Thymus (tissue), 11 donors: Measurements from ENCODE around the gene NRIP3. TPM values are rescaled to one million over a fixed set of nuclear protein-coding genes. Genes with fewer than 3 reads are reported as not detected.

Experiments
- DNase-seq, 9 donors: peaks; one replicate each; pipeline ENCODE4 v3.0.0-alpha.2; 2013; ENCODE audit warnings: low spot score in 9 of 9, low read depth in 6 of 9, missing footprints in 1 of 9
- H3K27ac ChIP-seq, 2 donors: one replicate each; pipeline ENCODE4 v1.5.1; 2013; ENCODE audit warnings: control low read depth in 1 of 2, low read depth in 1 of 2, low read length in 1 of 2, mild to moderate bottlenecking in 1 of 2, moderate library complexity in 1 of 2
- H3K27me3 ChIP-seq, 2 donors: one replicate each; pipeline ENCODE4 v1.5.1; 2013; ENCODE audit warnings: low read length in 1 of 2; ENCODE audit not compliant: control insufficient read depth in 2 of 2, insufficient read depth in 1 of 2
- H3K36me3 ChIP-seq, 2 donors: one replicate each; pipeline ENCODE4 v1.5.1; 2013; ENCODE audit warnings: low read length in 1 of 2, mild to moderate bottlenecking in 1 of 2, moderate library complexity in 1 of 2; ENCODE audit not compliant: control insufficient read depth in 2 of 2, insufficient read depth in 2 of 2
- H3K4me1 ChIP-seq, 2 donors: one replicate each; pipeline ENCODE4 v1.5.1; 2013; ENCODE audit warnings: low read length in 2 of 2; ENCODE audit not compliant: control insufficient read depth in 2 of 2, insufficient read depth in 2 of 2
- H3K4me3 ChIP-seq, 2 donors: one replicate each; pipeline ENCODE4 v1.5.1; 2013; ENCODE audit warnings: low read length in 2 of 2, control low read depth in 1 of 2, mild to moderate bottlenecking in 1 of 2
- H3K9me3 ChIP-seq, 2 donors: one replicate each; pipeline ENCODE4 v1.5.1; 2013; ENCODE audit warnings: low read length in 1 of 2, mild to moderate bottlenecking in 1 of 2; ENCODE audit not compliant: control insufficient read depth in 2 of 2, insufficient read depth in 1 of 2
- WGBS: extraction: QIAGEN DNeasy Blood & Tissue Kit; methylation state at CpG from one replicate; pipeline ENCODE4 v1.1.7; 2013; 5-methylcytosine and 5-hydroxymethylcytosine counted together
- polyA plus RNA-seq: library from polyadenylated mRNA; stranded (reverse); fragments of 200-250 nt; gene quantifications from one replicate; pipeline ENCODE4 v1.2.3, GENCODE V29; 2013
- total RNA-seq: library from RNA; stranded (reverse); fragments of 120-200 nt; gene quantifications from one replicate; pipeline ENCODE4 v1.2.4, GENCODE V29; 2013
- donor health status: healthy.

The NRIP3 gene
- total and polyA plus RNA-seq, 2 donors, result 0.80 to 1.2 TPM

DNA sequence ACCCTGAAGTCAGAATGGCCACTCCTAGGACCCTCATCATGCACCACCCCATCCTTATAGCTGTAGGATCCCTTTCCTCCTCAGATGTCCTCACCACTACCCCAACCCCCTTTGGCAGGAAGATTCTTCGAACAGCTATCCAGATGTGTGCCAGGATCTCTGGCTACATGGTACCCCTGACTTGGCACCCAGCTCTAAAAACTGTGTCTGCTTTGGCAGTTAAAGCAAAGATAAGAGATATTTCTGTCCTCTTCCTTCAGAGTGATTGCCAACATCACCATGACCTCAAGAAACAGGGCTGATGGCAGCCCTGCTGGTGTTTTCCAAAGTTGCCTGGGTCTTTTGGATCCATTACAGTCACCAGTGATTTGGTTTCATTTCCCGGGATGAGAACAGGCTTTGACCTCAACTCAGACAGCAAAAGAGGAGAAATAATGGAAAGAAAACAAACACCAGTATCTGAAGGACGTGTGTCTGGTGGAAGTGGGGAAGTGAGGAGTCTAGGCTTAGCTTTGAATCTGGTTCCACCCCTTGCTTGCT, 4.3 kb upstream of the NRIP3 start:
- no peaks in the 10 kb centered on the region for H3K36me3 ChIP-seq
- no peaks in the 10 kb centered on the region for H3K9me3 ChIP-seq
- no peak overlapping the region for H3K27ac ChIP-seq
- no peak for DNase-seq
- H3K4me1 ChIP-seq, result peaks cover 15 to 17% of the 10 kb centered on the region in 2 donors
- WGBS, result 89% methylated on average over 3 of the region's 3 CpGs
- no peak overlapping the region for H3K4me3 ChIP-seq
- H3K27me3 ChIP-seq, result peaks cover 21 to 47% of the 10 kb centered on the region in 2 donors

DNA sequence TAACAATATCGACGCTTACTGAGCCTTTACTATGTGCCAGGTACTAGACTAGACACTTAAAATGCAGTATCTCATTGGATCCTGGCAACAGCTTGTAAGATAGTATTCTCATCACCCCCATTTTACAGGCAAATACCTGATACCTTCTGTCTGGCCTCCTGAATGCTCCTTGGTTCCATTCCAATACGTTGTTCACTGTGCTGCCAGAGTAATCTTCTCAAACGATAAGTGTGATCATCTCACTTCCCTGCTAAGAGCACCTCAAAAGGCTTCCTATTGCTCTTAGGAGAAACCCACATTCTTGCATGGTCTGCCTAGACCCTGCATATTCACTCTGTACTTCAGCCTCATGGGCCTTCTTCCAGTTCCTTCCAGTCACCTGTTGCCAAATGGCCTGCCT, 1.3 kb upstream of the NRIP3 start:
- 91% methylated on average over 4 of the region's 4 CpGs for WGBS
- H3K27ac ChIP-seq, result no peak overlapping the region
- no peaks in the 10 kb centered on the region for H3K36me3 ChIP-seq
- DNase-seq, result no peak
- no peaks in the 10 kb centered on the region for H3K9me3 ChIP-seq
- no peak overlapping the region for H3K4me3 ChIP-seq
- peaks cover 18 to 26% of the 10 kb centered on the region in 2 donors for H3K4me1 ChIP-seq
- H3K27me3 ChIP-seq, result peaks cover 30 to 60% of the 10 kb centered on the region in 2 donors

DNA sequence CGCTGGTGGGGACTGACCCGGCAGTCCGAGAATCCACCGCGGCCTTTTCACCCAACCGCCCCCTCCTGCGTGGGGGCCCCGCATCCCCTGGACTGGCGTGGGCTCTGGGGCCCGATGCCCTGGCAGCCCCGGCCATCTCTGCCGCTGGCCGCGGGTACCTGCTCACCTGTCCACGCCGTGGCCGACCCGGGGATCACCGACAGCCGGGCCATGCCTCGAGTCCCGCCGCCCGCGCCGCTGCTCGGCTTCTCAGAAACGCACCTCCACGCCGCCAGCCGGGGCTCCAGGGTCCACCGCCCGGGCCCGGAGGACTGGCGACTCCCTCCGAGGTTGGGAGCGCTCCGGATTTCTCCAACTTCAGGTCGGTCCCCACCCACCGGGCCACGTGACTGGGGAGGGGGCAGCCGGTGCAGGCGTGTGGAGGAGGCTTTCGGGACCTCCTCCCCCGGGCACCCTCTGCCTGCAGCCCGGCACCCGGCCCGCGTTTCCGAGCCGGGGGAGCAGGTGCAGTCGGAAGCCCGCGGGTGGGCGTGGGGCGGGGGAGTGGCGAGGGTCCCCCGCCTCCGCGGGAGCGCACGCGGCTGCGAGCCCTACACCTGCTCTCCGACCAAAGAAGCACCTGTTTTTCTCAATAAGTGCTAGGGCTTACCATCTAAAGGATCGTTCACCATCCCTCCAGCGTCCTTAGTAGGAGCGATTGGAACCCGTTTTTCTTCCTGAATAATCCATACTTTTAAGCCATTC, 554 bp upstream of the NRIP3 start:
- WGBS, result 5% methylated on average over 69 of the region's 69 CpGs

DNA sequence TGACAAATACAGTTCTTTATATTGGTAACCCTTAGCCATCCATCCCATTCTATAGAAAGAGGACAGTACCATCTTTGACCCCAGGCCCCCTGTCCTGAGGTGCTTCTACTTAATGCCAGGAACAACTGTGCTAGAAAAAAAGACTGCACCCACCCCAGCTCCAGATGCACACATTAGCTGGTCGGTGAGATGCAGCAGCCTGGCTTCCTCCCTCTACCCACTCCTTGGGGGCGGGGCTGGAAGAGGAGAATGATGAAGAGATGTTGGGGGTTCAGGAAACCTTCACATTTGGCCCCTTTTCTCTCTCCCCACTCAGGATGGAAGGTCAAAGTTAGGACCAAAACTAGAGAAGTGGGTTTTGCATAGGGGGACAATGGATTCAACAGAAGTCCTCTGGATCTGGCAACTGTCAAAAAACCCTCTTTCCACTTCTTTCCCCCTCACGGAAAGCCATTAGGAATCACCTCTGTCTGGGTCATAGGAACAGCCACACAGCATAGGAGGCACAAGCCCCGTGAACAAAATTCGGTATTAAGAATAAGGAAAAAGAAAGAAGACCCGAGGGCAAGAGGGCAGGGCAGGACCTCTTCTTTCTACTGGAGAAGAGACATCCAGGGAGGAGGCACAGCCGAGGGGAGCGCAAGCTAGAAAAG, 755 bp downstream of the NRIP3 start:
- H3K9me3 ChIP-seq, result no peaks in the 10 kb centered on the region
- H3K4me1 ChIP-seq, result peaks cover 18 to 26% of the 10 kb centered on the region in 2 donors
- DNase-seq, result peak in 3 of 9 donors; percentile 13 to 46 (median 17)
- peaks cover 30 to 58% of the 10 kb centered on the region in 2 donors for H3K27me3 ChIP-seq
- peak overlapping the region; percentile 20 to 47 for H3K4me3 ChIP-seq
- no peaks in the 10 kb centered on the region for H3K36me3 ChIP-seq
- H3K27ac ChIP-seq, result no peak overlapping the region
- 8% methylated on average over 8 of the region's 8 CpGs for WGBS

More for the DNA sequence above, 554 bp upstream of the NRIP3 start:
- Histone ChIP-seq H3K27me3 (peaks cover 30 to 60% of the 10 kb centered on the region in 2 donors), H3K27ac (no peak overlapping the region), H3K36me3 (no peaks in the 10 kb centered on the region), H3K9me3 (no peaks in the 10 kb centered on the region), H3K4me1 (peaks cover 18 to 26% of the 10 kb centered on the region in 2 donors), H3K4me3 (peak overlapping the region; percentile 19 to 47)
- peak in 6 of 9 donors; percentile 34 to 72 (median 46) for DNase-seq

DNA sequence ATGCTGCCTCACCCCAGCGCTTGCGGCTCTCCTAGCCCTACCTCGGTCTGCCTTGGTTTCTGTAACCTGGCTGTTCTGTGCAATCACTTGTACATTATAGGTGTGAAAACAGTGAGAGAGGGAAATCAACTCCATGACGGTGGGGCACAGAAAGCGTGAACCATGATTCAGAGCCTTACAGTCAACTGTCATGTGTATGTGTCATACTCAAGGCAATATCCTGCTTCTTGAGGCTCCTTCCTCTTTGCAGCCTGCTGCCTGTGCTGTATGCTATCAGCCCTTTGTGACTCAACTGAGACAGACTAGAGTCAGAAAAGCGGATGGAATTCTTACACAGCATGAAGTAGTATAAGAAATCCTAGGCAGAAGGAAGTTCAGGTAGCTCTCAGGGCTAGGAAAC, 2.1 kb downstream of the NRIP3 start:
- Histone ChIP-seq H3K27ac (no peak overlapping the region), H3K36me3 (no peaks in the 10 kb centered on the region), H3K27me3 (peaks cover 30 to 50% of the 10 kb centered on the region in 2 donors), H3K4me3 (no peak overlapping the region), H3K4me1 (peaks cover 18 to 26% of the 10 kb centered on the region in 2 donors), H3K9me3 (no peaks in the 10 kb centered on the region)
- WGBS, result 76% methylated on average over 6 of the region's 6 CpGs
- peak in 2 of 9 donors; percentile 28 to 45 for DNase-seq

DNA sequence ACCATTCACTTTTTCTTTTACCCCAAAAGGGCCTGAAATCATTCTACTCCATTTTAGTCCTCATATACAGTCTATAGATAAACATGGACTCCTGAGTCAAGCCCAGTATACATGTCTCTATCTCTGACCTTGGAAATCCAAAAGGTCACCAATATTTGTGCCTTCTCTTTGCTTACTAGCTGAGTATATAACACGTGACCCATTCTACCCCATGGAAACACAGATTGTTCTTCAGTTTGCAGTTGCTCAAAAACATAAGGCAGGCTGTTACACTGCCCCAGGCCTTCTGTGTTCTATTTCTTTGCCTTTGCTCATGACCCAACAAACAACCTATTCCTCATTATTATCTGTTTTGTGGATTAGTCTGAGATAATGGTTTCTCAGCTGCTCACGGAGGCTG, 5.8 kb downstream of the NRIP3 start:
- no peaks in the 10 kb centered on the region for H3K9me3 ChIP-seq
- H3K27ac ChIP-seq, result no peak overlapping the region
- peaks cover 2 to 9% of the 10 kb centered on the region in 2 donors for H3K4me1 ChIP-seq
- no peak for DNase-seq
- H3K4me3 ChIP-seq, result no peak overlapping the region
- H3K36me3 ChIP-seq, result no peaks in the 10 kb centered on the region
- 96% methylated on average over 2 of the region's 2 CpGs for WGBS
- peaks cover 9 to 13% of the 10 kb centered on the region in 2 donors for H3K27me3 ChIP-seq

DNA sequence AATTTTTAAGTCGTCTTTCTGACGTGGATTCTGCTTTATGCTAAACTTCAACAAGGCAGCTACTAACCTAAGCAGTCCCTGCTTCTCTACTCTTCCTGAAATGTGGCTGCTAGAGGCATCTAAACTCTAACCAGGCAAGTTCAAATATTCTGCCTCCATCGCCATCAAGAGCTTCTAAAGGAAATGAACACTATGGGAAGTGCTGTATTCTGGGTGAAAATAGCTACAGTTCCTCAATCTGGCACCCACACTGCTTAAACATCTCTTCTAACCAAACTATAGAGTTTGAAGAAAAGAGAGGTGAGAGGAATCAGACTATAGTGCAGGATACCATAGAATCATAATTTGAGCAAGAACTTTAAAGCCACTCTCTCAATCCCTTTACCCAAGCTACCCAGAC, 6.3 kb downstream of the NRIP3 start:
- no peaks in the 10 kb centered on the region for H3K36me3 ChIP-seq
- peaks cover 0 to 5% of the 10 kb centered on the region in 2 donors for H3K4me1 ChIP-seq
- no peaks in the 10 kb centered on the region for H3K9me3 ChIP-seq
- H3K27me3 ChIP-seq, result peaks cover 4 to 9% of the 10 kb centered on the region in 2 donors
- H3K4me3 ChIP-seq, result no peak overlapping the region
- 82% methylated on average over 3 of the region's 3 CpGs for WGBS
- no peak for DNase-seq
- no peak overlapping the region for H3K27ac ChIP-seq

DNA sequence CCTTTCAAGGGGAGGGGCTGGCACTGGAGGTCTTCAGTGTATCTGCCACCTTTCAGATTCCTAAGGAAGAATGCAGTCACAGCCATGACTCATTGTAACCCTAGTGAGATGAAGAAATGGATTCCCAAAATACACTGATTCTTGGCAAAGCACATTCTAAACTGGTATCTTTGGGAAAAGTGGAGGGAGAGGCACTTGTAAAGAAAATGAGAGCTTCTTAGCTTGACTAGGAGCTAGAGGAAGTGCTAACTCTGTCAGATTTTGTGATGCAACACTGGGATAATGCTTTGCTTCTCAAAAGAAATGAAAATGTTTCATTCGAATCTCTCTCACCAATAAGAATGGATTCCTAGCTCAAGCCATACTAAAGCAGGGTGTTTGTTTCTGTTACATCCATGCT, 14.3 kb downstream of the NRIP3 start:
- WGBS, result 98% methylated on average over 1 of the region's 1 CpG
- Histone ChIP-seq H3K4me1 (no peaks in the 10 kb centered on the region), H3K36me3 (no peaks in the 10 kb centered on the region)

More for the DNA sequence above, 14.3 kb downstream of the NRIP3 start:
- DNase-seq, result no peak
- Histone ChIP-seq H3K4me3 (no peak overlapping the region), H3K27me3 (no peaks in the 10 kb centered on the region), H3K9me3 (no peaks in the 10 kb centered on the region), H3K27ac (no peak overlapping the region)
